ENCODE results near the gene CASP5. TPM values are rescaled to one million over a fixed set of nuclear protein-coding genes. Genes with fewer than 3 reads are reported as not detected.

Gene CASP5
- not detected in 2 replicates for total RNA-seq

GRCh38 chr11:105023003-105023402 lies at the start of gene CASP5:
CASP5 (minus strand) TSS chr11:105023168; CDS start chr11:105023136, 32 bp downstream.

GRCh38 chr11:105044557-105045524 lies 21.9 kb upstream of the CASP5 start, which contains the start of gene CARD16:
CARD16 (minus strand) TSS chr11:105045335; CDS start chr11:105045297, 38 bp downstream.

DNA sequence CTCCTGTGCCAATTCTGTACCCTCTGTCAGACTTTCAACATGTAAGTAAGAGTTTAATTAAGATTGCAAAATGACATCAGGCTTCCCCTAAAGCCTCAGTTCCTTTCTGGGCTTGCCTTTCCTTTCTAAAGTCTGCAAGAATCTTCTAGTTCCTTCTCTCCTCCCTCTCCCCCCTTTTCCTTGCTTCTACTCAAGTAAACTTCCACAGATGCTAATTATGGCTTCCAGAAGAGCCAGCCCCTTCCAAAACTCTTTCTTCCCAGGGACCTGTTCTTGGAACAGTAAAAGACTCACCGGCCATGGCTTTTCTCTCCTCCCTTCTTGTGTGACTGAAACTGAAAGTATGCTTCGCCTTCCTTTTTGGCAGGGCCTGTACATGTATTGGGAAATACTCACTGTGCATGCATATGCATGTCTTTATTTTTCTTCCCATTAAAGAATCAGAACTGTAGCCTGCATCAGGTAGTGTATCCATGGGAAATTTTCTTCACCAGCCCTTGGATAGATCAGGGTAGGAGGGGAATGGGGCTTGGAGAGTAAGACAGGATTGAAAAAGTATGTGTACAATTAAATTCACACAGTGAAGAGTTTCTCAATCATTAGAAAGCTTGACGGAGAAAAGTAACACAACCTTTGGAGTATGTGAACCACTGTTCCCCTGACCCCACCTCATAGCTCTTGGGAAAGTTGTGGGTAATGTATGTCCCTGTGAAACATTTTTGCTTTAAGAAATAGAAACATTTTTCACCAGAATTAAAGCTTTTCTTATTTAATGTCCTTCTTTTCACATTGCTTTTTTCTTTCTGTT lies 12.0 kb upstream of the CASP5 start, which contains the start of gene CASP1:
Gene CASP1 (minus strand): TSS at position 332 of the 808 bp plus-strand sequence. CDS start 31 bp downstream, at position 301.

DNA sequence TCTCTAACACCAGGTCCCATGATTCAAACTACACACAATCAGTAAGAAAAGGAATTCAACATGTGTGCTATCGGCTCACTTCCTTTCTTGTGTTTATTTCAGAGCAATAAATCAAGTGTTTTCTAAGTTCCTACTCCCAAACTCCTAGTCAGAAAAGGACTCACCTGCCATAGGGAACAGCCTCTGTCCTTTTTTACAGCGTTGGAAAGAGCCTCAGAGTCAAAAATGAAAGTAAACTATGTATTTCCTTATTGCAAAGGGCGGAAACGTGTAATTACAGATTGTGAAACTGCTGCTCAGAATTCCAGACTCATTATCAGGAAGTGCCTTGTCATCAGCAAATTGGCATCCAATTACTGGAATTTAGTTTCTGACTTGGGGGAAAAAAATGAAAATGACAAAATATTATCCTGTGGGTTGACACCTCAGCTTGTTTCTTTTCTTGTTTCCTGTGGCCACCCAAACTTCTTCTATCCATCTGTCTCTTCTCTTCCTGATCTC lies 54.6 kb downstream of the CASP5 start, which contains the start of gene CASP4:
Gene CASP4 (minus strand): TSS at position 220 of the 501 bp plus-strand sequence. CDS start 49 bp downstream, at position 171.

Other genes with a start within 250 kb of the CASP5 start
- gene CASP12, start 124.7 kb downstream of the CASP5 start, total RNA-seq = 0.15 TPM in 1 of 2 replicates, not detected in the other
- 116 and 179 TPM in 2 replicates for gene CASP4, start 54.6 kb downstream of the CASP5 start, total RNA-seq
- gene CASP1, start 12.0 kb upstream of the CASP5 start, total RNA-seq = 26.6 and 40.7 TPM in 2 replicates
- 15.3 and 26.3 TPM in 2 replicates for gene CARD16, start 22.2 kb upstream of the CASP5 start, total RNA-seq
- not detected in 2 replicates for gene CARD18, start 116.6 kb upstream of the CASP5 start, total RNA-seq